Hematopoietic multipotent progenitor cell treated with erythropoietin and hydrocortisone succinate and interleukin-3 and kit ligand, for 8 days (in vitro differentiated cells): Measurements from ENCODE around the gene FATE1.
"Not testable (repeated sequence)": the region's sequence is repeated elsewhere in the genome, so short reads cannot be mapped to it uniquely, and the experiment has no call there.

Experiments
- DNase-seq: peaks from one replicate; pipeline ENCODE4 v3.0.0-alpha.2; 2015

FATE1 gene, protein sequence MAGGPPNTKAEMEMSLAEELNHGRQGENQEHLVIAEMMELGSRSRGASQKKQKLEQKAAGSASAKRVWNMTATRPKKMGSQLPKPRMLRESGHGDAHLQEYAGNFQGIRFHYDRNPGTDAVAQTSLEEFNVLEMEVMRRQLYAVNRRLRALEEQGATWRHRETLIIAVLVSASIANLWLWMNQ

DNA sequence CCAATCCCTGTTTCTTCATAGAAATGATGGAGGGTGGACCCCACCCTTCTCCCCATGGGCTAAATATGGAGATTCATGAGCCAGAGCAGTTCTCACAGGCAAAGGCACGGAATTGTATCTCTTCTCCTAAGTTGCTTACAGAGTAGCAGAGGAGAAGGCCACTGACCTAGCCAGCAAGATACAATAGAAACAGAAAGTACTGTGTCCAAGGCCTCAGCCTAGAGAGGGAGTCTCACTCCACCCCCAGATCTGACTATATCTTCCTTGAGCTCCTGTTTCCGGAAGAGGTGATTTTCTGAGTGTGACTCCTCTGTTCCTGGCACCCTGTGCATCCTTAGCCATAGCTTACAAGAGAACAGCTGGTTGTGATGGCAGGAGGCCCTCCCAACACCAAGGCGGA is at the start of gene FATE1:
TSS of gene FATE1 (plus strand) at position 284 of the 400 bp plus-strand sequence. CDS start at position 369, 85 bp downstream.
- no peak for DNase-seq

- DNase-seq, result no peak
Measured at GRCh38 chrX:151675121-151675746, 40.6 kb upstream of the FATE1 start.

GRCh38 chrX:151676196-151676595 is 39.6 kb upstream of the FATE1 start:
- peak; percentile 55 for DNase-seq

- peak; percentile 83 for DNase-seq
Measured at GRCh38 chrX:151679798-151680402, 35.9 kb upstream of the FATE1 start.

DNA sequence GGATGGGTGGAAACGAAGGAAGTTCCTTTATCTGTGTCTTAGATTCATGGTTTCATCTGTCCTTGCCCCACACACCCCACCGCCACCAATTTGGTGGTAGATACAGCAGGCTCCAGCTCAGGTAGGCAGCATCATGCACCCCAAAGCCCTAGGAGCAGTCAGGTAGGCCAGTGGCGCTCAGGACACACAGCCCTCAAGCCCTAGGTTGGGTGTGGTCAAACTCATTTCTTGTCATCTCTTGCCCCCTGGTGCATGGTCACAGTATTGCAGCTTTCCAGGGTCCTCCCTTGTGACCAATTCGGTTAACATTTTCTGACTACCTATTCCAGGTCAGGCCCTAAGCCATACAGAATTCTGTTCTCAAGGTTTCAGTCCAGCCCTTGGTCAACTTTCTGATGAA is 35.0 kb upstream of the FATE1 start:
- DNase-seq, result peak; percentile 74

GRCh38 chrX:151687635-151688034 is 28.2 kb upstream of the FATE1 start:
- DNase-seq, result no peak

- no peak for DNase-seq
Measured at GRCh38 chrX:151688695-151689094, 27.1 kb upstream of the FATE1 start.

DNA sequence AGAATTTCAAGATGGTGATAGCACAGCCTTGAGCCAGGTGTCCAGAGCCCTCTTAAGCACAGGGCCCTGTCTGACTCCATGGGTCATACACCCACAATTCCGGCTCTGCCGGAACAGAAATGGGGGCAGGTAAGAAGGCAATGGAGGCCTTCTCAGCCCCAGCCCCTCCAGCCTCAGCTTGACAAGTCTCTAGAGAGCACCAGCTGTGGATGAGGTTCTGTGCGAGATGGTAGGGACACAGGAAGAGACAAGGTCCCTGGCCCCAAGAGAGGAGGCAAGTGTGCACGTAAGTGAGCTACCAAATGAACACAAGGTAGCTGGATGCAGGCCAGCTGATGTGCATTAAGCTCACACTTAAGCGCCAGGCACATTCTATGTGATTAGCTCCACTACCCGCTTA is 23.0 kb upstream of the FATE1 start:
- DNase-seq, result no peak

- no peak for DNase-seq
Measured at GRCh38 chrX:151694121-151694520, 21.7 kb upstream of the FATE1 start.

DNA sequence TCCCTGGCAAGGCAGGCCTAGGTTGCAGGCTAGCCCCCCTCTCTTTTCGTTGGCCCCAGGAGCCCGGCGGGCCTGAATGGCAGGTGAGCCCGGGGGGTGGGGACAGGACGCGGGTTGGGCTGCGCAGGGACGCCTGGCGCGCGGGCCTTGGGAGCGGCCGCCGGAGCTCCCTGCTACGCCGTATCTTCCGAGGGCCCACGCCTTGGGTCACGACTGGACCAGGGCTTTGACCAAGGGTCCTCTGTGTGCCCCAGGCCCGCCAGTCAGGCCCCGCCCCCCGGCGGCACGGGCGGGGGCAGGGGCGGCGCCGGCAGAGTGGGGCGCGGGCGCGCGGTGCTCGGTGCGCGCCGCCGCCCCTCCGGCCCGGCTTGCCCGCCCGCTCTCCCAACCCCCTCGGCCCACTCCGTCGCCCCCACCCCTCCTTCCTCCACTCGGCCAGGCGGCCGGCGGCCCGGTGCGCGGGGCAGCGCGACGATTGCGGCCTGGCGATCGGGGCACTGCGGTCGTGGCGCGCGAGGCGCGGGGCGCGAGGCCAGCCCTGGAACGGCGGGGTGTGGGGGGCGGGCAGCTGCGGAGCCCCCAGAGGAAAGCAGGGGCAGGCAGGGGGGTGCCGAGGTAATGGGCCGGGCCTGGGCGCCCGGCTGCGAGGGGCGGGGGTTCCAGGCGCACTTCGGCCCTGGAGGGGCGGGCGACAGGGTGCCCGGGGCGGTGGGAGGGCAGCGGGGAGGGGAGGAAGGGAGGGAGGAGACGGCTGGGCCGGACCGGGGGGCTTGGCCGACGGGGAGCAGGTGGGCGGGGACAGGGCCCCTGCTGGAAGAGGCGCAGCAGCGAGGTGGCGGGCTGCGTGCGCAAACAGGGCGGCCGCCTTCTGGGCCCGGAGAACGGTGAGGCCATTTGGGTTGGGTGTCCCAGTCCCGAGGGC is 20.9 kb upstream of the FATE1 start, which contains the start of gene PRRG3:
TSS of gene PRRG3 (plus strand) at position 798 of the 922 bp plus-strand sequence. CDS start 3,357 bp downstream, outside the sequence.
- DNase-seq, result no peak

GRCh38 chrX:151695583-151696340 is 20.1 kb upstream of the FATE1 start:
- no peak for DNase-seq

DNA sequence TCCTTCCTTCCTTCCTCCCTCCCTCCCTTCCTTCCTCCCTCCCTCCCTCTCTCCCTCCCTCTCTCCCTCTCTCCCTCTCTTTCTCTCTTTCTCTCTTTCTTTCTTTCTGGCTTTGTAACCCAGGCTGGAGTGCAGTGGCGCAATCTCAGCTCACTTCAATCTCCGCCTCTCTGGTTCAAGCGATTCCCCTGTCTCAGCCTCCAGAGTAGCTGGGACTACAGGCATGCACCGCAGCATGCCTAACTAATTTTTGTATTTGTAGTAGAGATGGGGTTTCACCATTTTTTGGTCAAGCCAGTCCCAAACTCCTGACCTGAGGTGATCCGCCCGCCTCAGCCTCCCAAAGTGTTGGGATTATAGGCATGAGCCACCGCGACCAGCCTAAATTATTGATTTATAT is 18.8 kb upstream of the FATE1 start:
- DNase-seq, result not testable (repeated sequence)

DNA sequence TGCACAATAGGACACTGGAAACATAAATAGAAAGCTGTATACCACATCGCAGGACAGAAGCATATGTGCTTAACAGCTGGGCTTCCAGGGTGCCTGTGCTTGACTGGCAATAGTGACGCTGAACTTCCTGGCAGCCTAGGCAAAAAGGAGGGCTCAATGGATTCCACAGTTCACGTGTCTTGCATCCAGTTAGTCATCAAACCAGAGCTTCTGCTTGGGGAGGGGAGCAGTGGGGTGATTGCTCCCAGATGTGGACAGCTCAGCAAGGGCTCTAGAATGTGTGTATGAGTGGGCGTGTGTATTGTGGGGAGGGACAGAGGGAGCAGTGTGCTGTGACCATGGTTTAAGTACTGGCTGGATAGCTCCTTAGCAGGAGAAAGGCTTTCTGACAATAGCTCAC is 18.3 kb upstream of the FATE1 start:
- DNase-seq, result no peak

- DNase-seq, result no peak
Measured at GRCh38 chrX:151698485-151698884, 17.4 kb upstream of the FATE1 start.

DNA sequence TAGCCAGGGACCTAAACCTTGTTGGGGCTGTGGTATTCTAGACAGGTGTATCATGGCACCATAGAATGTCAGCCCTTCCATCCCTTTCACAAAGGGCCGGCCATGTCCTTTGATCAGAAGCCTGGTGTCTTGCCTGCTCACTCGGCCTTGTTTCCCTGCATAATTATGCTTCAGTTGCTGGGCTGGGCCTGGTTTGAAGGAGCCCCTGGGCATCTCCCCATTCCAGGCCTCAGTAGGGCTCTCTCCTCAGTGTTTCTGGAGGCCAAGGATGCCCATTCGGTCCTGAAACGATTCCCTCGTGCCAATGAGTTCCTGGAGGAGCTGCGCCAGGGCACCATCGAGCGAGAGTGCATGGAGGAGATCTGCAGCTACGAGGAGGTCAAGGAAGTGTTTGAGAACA is 16.1 kb upstream of the FATE1 start:
- DNase-seq, result no peak

- DNase-seq, result no peak
Measured at GRCh38 chrX:151700581-151700980, 15.3 kb upstream of the FATE1 start.

DNA sequence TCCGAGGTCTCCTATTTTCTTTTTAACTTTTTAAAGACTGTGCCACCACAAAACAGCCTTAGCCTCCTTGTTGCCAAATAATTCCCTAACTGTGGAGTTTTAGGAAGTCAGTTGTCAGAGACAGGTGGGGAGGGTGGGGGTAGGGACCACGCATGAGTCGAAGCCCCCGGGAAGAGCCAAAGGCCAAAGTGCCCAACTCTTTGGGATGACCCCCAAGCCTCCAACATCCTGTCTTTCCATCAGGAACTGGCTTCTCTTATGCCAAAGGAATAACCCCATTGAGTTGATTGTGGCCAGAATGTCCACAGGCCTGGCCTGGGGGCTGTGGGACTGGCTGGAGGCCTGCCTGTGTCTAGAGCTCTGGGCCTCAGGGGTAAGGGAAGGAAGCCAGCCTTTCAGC is 14.8 kb upstream of the FATE1 start:
- DNase-seq, result no peak

DNA sequence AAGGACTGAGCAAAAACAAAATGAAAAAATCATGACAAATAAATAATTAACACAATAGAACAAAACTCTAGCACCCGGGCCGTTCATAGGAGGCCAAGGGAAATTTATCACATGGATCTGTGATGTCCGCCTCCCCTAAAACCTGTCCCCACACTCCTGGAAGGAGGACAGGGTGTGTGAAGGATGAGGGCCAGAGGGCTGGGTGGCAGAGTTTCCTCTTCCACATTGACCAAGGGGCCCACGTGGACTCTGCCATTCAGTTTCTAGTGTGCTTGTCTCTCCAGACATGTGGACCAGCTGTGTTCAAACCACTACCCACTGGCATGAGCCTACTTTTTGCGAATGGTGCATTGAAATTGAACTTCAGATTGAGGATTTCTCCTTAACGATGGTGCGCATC is 14.3 kb upstream of the FATE1 start:
- DNase-seq, result no peak

- DNase-seq, result no peak
Measured at GRCh38 chrX:151702026-151702714, 13.7 kb upstream of the FATE1 start.

- DNase-seq, result no peak
Measured at GRCh38 chrX:151702741-151703340, 13.0 kb upstream of the FATE1 start.

DNA sequence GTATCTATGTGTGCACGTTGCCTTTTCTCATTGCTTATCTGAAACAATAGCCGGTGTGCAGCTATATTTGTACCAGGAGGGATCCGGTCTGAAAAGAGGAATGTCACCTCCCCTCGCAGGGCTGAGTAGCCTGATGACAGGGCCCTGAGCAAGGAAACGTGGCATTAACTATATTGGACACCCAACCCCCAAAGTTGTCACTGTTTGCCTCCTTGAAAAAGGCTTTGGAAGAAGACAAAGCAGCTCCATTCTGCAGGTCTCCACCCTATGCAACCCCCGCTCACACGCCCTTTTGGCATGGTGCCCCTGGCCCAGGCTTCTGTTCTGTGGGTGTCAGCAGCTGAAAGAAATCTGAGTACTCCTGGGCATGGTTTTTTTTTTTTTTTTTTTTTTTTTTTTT is 12.3 kb upstream of the FATE1 start:
- DNase-seq, result no peak
